ENCODE results near the gene FGFR1OP2. TPM values are rescaled to one million over a fixed set of nuclear protein-coding genes. Genes with fewer than 3 reads are reported as not detected.

The FGFR1OP2 gene
- total RNA-seq, 1 donor from 2014 or later, result 103 TPM

- H4K20me1 ChIP-seq (ENCODE audit: low read depth), result peaks cover 27% of the 10 kb centered on the region
- no peaks in the 10 kb centered on the region for H3K9me3 ChIP-seq (ENCODE audit: low read depth)
- peaks cover 98% of the 10 kb centered on the region for H3K79me2 ChIP-seq (ENCODE audit: low read depth)
Measured at GRCh38 chr12:27008081-27008480, 69.8 kb downstream of the FGFR1OP2 start.

GRCh38 chr12:27009881-27010301 is 71.6 kb downstream of the FGFR1OP2 start:
- no peak for DNase-seq (ENCODE audit: low spot score)
- peaks cover 25% of the 10 kb centered on the region for H3K4me1 ChIP-seq
- H3K27me3 ChIP-seq, result no peaks in the 10 kb centered on the region
- H3K9me3 ChIP-seq (ENCODE audit: low read depth), result no peaks in the 10 kb centered on the region
- H3K9ac ChIP-seq, result no peak overlapping the region
- H2AFZ ChIP-seq (replicated peaks), result no peak overlapping the region
- Mint-ChIP-seq H3K27me3 (ENCODE audit: insufficient read depth, low read depth) (peaks cover 2% of the 10 kb centered on the region), H3K27ac (no peak overlapping the region), H3K4me3 (no peak overlapping the region), H3K9me3 (no peaks in the 10 kb centered on the region), H3K4me1 (peaks cover 16% of the 10 kb centered on the region), H3K36me3 (no peaks in the 10 kb centered on the region)
- H3K79me2 ChIP-seq (ENCODE audit: low read depth), result peaks cover 86% of the 10 kb centered on the region
- H3K4me3 ChIP-seq, result no peak overlapping the region
- peaks cover 19% of the 10 kb centered on the region for H4K20me1 ChIP-seq (ENCODE audit: low read depth)
- H3K27ac ChIP-seq, result no peak overlapping the region
- H3K4me2 ChIP-seq, result no peak overlapping the region
- H3K36me3 ChIP-seq, result no peaks in the 10 kb centered on the region
- no peak for TF ChIP-seq EZH2phosphoT487 (IDR thresholded peaks at IDR 0.05)
- TF ChIP-seq CTCF (IDR thresholded peaks at IDR 0.05), result no peak
- H3F3A ChIP-seq (ENCODE audit: low read depth), result no peaks in the 10 kb centered on the region

More at GRCh38 chr12:27008081-27008480, 69.8 kb downstream of the FGFR1OP2 start:
- H3K4me3 Mint-ChIP-seq, result no peak overlapping the region
- Histone ChIP-seq H3K36me3 (no peaks in the 10 kb centered on the region), H3K4me3 (no peak overlapping the region), H3K4me2 (no peak overlapping the region), H3K27me3 (no peaks in the 10 kb centered on the region), H3F3A (ENCODE audit: low read depth) (no peaks in the 10 kb centered on the region), H3K4me1 (peaks cover 35% of the 10 kb centered on the region), H2AFZ (replicated peaks) (no peak overlapping the region), H3K9ac (no peak overlapping the region), H3K27ac (no peak overlapping the region)
- no peaks in the 10 kb centered on the region for H3K27me3 Mint-ChIP-seq (ENCODE audit: insufficient read depth, low read depth)
- H3K27ac Mint-ChIP-seq, result no peak overlapping the region
- no peak for DNase-seq (ENCODE audit: low spot score)
- no peaks in the 10 kb centered on the region for H3K36me3 Mint-ChIP-seq
- TF ChIP-seq EZH2 (IDR thresholded peaks at IDR 0.05) (no peak), CTCF (IDR thresholded peaks at IDR 0.05) (no peak), EZH2phosphoT487 (IDR thresholded peaks at IDR 0.05) (no peak)
- H3K4me1 Mint-ChIP-seq, result peaks cover 20% of the 10 kb centered on the region
- H3K9me3 Mint-ChIP-seq, result no peaks in the 10 kb centered on the region

GRCh38 chr12:27012239-27012981 is 74.1 kb downstream of the FGFR1OP2 start:
- Histone ChIP-seq H3K27me3 (no peaks in the 10 kb centered on the region), H3K4me2 (peak overlapping the region; percentile 77), H2AFZ (replicated peaks) (no peak overlapping the region), H3F3A (ENCODE audit: low read depth) (peaks cover 7% of the 10 kb centered on the region), H3K4me3 (peak overlapping the region; percentile 74), H3K9ac (no peak overlapping the region), H3K79me2 (ENCODE audit: low read depth) (peaks cover 61% of the 10 kb centered on the region), H3K36me3 (no peaks in the 10 kb centered on the region), H3K27ac (no peak overlapping the region), H3K4me1 (peaks cover 25% of the 10 kb centered on the region), H3K9me3 (ENCODE audit: low read depth) (no peaks in the 10 kb centered on the region), H4K20me1 (ENCODE audit: low read depth) (peaks cover 19% of the 10 kb centered on the region)
- no peaks in the 10 kb centered on the region for H3K9me3 Mint-ChIP-seq
- H3K36me3 Mint-ChIP-seq, result no peaks in the 10 kb centered on the region
- peaks cover 16% of the 10 kb centered on the region for H3K4me1 Mint-ChIP-seq
- H3K4me3 Mint-ChIP-seq, result peak overlapping the region; percentile 66
- peaks cover 2% of the 10 kb centered on the region for H3K27me3 Mint-ChIP-seq (ENCODE audit: insufficient read depth, low read depth)
- no peak overlapping the region for H3K27ac Mint-ChIP-seq
- DNase-seq (ENCODE audit: low spot score), result no peak
- TF ChIP-seq EZH2 (IDR thresholded peaks at IDR 0.05) (no peak), CTCF (IDR thresholded peaks at IDR 0.05) (no peak), EZH2phosphoT487 (IDR thresholded peaks at IDR 0.05) (no peak)
